OCI-LY7 (cell line): ENCODE data around the gene DNM3. TPM values are rescaled to one million over a fixed set of nuclear protein-coding genes. Genes with fewer than 3 reads are reported as not detected.

Experiments used
- BruUV-seq: library from RNA; stranded (reverse); fragments of 400-500 nt; replicated peaks from 2 replicates; lab custom pipeline; 2021; lab: Mats Ljungman, UMichigan
- CTCF ChIA-PET: fragments of 300-600 bp; sonication (Branson Sonifier 250); formaldehyde crosslinking; loops from one replicate; lab custom pipeline; 2022; ENCODE audit warnings: antibody characterized with exemption; ENCODE audit not compliant: unreplicated experiment; lab: Charles Lee
- POLR2A ChIA-PET: fragments of 300-600 bp; sonication (Branson Sonifier 250); formaldehyde crosslinking; loops from one replicate; lab custom pipeline; 2022; ENCODE audit warnings: antibody characterized with exemption; lab: Charles Lee
- DNase-seq: peaks from one replicate; pipeline ENCODE4 v3.0.0-alpha.2; 2015; ENCODE audit warnings: low spot score
- H2AFZ ChIP-seq: fragments of 200-600 bp; sonication (generic), shearing (Covaris generic); 2 replicates; pipeline ENCODE4 v1.6.1; 2014; ENCODE audit warnings: mild to moderate bottlenecking, antibody characterized with exemption, low read length, moderate library complexity
- H3K27ac ChIP-seq: fragments of 200-600 bp; sonication (generic); 2 replicates; pipeline ENCODE4 v1.5.1; 2014; ENCODE audit warnings: mixed run types, low read depth, mild to moderate bottlenecking, moderate library complexity, low read length, inconsistent platforms; ENCODE audit not compliant: poor library complexity, severe bottlenecking
- H3K36me3 ChIP-seq: fragments of 200-600 bp; sonication (generic); 2 replicates; pipeline ENCODE4 v1.6.1; 2014; ENCODE audit warnings: mild to moderate bottlenecking, antibody characterized with exemption, low read length, moderate library complexity, mixed read lengths; ENCODE audit not compliant: insufficient read depth
- H3K4me1 ChIP-seq: fragments of 200-600 bp; sonication (generic); 2 replicates; pipeline ENCODE4 v1.5.1; 2014; ENCODE audit warnings: mild to moderate bottlenecking, low read length; ENCODE audit not compliant: insufficient read depth, poor library complexity, severe bottlenecking
- H3K4me2 ChIP-seq: fragments of 200-600 bp; sonication (generic); 2 replicates; pipeline ENCODE4 v1.6.1; 2014; ENCODE audit warnings: mild to moderate bottlenecking, low read length
- H3K4me3 ChIP-seq: fragments of 200-600 bp; sonication (generic); 2 replicates; pipeline ENCODE4 v1.5.1; 2014; ENCODE audit warnings: mild to moderate bottlenecking, low read depth, low read length; ENCODE audit not compliant: poor library complexity, severe bottlenecking
- H3K79me2 ChIP-seq: fragments of 200-600 bp; sonication (generic); 2 replicates; pipeline ENCODE4 v1.6.1; 2016; ENCODE audit warnings: low read depth, mild to moderate bottlenecking, low read length, moderate library complexity, mixed read lengths; ENCODE audit not compliant: insufficient read depth
- H3K9me2 ChIP-seq: fragments of 200-600 bp; sonication (generic); 2 replicates; pipeline ENCODE4 v1.6.1; 2016; ENCODE audit warnings: mild to moderate bottlenecking, low read length, mixed read lengths; ENCODE audit not compliant: insufficient read depth
- H3K9me3 ChIP-seq: fragments of 200-600 bp; sonication (generic); 2 replicates; pipeline ENCODE4 v1.6.1; 2014; ENCODE audit warnings: mild to moderate bottlenecking, mixed run types, low read length, mixed read lengths
- H4K20me1 ChIP-seq: fragments of 200-600 bp; sonication (generic); 2 replicates; pipeline ENCODE4 v1.6.1; 2014; ENCODE audit warnings: mild to moderate bottlenecking, antibody characterized with exemption, low read length, moderate library complexity, mixed read lengths; ENCODE audit not compliant: insufficient read depth
- CTCF ChIP-seq: fragments of 200-600 bp; sonication (generic); conservative IDR thresholded peaks from 2 replicates; pipeline ENCODE4 v1.5.1; 2014; ENCODE audit warnings: mild to moderate bottlenecking, antibody characterized with exemption, low read length, moderate library complexity, mixed read lengths
- EZH2phosphoT487 ChIP-seq: fragments of 200-600 bp; sonication (generic); IDR thresholded peaks from 2 replicates; pipeline ENCODE4 v1.6.1; 2018; ENCODE audit warnings: low read depth, borderline replicate concordance, mild to moderate bottlenecking, mixed run types, antibody characterized with exemption, low read length, moderate library complexity, mixed read lengths
- intact Hi-C: fragments of 100-400 bp; cut with micrococcal nuclease; formaldehyde crosslinking; loops from one replicate; pipeline ENCODE4 v1.10.0; 2022; ENCODE audit not compliant: unreplicated experiment
- total RNA-seq, 2 experiments: library from RNA; depleted of rRNA in 1 of 2; stranded (reverse); fragments of >200 nt in 1 of 2; shearing (Covaris generic) in 1 of 2; gene quantifications; 2 replicates each; pipeline ENCODE4 v1.2.3, GENCODE V29; 2014 to 2022

DNM3 gene
- total RNA-seq, 2 experiments from 2014 or later = 0.47 to 0.61 TPM

- POLR2A ChIA-PET = interaction anchor here (0.7 to 1.0 kb wide), 5 partner anchors 17 to 316 kb away, joined by 3 to 4 read pairs (median 3); no protein-coding TSS in a partner anchor
These were observed 570.6 kb downstream of the DNM3 start for GRCh38 chr1:172411791-172412338.

DNA sequence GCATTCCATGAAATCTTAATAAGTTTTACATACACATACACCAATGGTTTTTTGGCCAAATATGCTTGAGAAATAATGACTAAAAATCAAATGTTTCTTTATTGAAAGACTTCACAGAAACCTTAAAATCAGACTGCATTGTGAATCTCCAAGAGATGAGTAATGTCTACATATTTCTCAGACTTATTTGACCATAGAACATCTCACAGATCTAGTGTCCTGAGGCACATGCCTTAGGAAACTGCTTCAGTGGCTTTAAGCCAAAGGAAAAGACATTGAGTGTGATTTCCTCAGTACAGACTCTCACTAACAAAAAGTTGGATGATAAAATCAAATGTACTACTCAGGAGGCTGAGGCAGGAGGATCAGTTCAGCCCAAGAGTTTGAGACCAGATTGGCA, 573.0 kb downstream of the DNM3 start:
- Histone ChIP-seq H3K79me2 (no peaks in the 10 kb centered on the region), H3K4me2 (no peak overlapping the region), H3K27ac (no peak overlapping the region), H3K4me3 (no peak overlapping the region), H2AFZ (no peak overlapping the region), H3K9me3 (no peaks in the 10 kb centered on the region), H4K20me1 (no peaks in the 10 kb centered on the region), H3K36me3 (no peaks in the 10 kb centered on the region), H3K9me2 (no peaks in the 10 kb centered on the region; the same call in 1 of the 2 replicates), H3K4me1 (no peaks in the 10 kb centered on the region)
- no TSS peak for BruUV-seq
- intact Hi-C loops = no loop called here
- CTCF ChIA-PET = no interaction called here
- POLR2A ChIA-PET = no interaction called here
- no peak for TF ChIP-seq CTCF
- TF ChIP-seq EZH2phosphoT487 = no peak
- DNase-seq = no peak

More at GRCh38 chr1:172411791-172412338, 570.6 kb downstream of the DNM3 start:
- H3K9me2 ChIP-seq = no peaks in the 10 kb centered on the region; the same call in 1 of the 2 replicates
- H3K79me2 ChIP-seq = no peaks in the 10 kb centered on the region
- BruUV-seq = no TSS peak
- H3K4me3 ChIP-seq = no peak overlapping the region
- no peak overlapping the region for H3K27ac ChIP-seq
- intact Hi-C loops = no loop called here
- H3K4me2 ChIP-seq = no peak overlapping the region
- DNase-seq = no peak
- H3K36me3 ChIP-seq = no peaks in the 10 kb centered on the region
- H3K9me3 ChIP-seq = no peaks in the 10 kb centered on the region
- no peaks in the 10 kb centered on the region for H3K4me1 ChIP-seq
- TF ChIP-seq EZH2phosphoT487 (no peak), CTCF (no peak)
- no peak overlapping the region for H2AFZ ChIP-seq
- no peaks in the 10 kb centered on the region for H4K20me1 ChIP-seq
- CTCF ChIA-PET = no interaction called here

DNA sequence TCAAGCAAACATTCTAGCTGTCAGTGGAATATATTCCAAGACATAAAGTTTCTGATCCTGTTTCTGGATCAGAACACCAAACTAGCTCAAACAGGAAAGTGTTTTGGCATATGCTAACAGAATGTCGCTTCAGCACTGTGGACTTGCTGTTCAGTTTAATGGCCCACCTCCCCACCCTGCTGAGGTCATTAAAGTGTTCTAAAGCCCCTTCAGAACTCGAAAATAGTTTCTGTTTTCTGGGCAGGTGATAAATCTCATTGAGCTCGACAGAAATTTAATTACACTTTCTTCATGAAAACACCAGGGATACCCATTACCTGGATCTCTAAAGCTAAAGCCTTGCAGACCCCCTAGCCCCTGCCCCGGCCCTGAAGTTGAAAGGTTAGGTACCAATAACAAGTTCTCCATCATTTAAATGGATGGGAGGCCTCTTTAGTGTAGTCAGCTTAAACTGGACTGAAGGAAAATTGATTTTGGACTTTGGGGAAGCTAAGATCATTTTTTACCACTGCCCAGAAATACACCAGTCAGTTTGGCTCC, 575.3 kb downstream of the DNM3 start:
- H3K4me1 ChIP-seq = no peaks in the 10 kb centered on the region
- no peak overlapping the region for H2AFZ ChIP-seq
- POLR2A ChIA-PET = interaction anchor here (0.5 to 1.5 kb wide), 10 partner anchors 8 to 1319 kb away, joined by 3 to 7 read pairs (median 4); no protein-coding TSS in a partner anchor
- no peak overlapping the region for H3K4me2 ChIP-seq
- no peak for TF ChIP-seq EZH2phosphoT487
- H3K36me3 ChIP-seq = no peaks in the 10 kb centered on the region
- no peaks in the 10 kb centered on the region for H4K20me1 ChIP-seq
- H3K9me2 ChIP-seq = no peaks in the 10 kb centered on the region; the same call in 1 of the 2 replicates
- intact Hi-C loops = no loop called here
- H3K4me3 ChIP-seq = no peak overlapping the region
- no peaks in the 10 kb centered on the region for H3K9me3 ChIP-seq
- H3K27ac ChIP-seq = no peak overlapping the region
- H3K79me2 ChIP-seq = no peaks in the 10 kb centered on the region
- DNase-seq = no peak
- no TSS peak for BruUV-seq
- CTCF ChIA-PET = no interaction called here
